Measurements from ENCODE around the gene TMPRSS13. TPM values are rescaled to one million over a fixed set of nuclear protein-coding genes. Genes with fewer than 3 reads are reported as not detected.

TMPRSS13 gene
- total RNA-seq, 1 experiment from 2014 or later, result 53.1 TPM

DNA sequence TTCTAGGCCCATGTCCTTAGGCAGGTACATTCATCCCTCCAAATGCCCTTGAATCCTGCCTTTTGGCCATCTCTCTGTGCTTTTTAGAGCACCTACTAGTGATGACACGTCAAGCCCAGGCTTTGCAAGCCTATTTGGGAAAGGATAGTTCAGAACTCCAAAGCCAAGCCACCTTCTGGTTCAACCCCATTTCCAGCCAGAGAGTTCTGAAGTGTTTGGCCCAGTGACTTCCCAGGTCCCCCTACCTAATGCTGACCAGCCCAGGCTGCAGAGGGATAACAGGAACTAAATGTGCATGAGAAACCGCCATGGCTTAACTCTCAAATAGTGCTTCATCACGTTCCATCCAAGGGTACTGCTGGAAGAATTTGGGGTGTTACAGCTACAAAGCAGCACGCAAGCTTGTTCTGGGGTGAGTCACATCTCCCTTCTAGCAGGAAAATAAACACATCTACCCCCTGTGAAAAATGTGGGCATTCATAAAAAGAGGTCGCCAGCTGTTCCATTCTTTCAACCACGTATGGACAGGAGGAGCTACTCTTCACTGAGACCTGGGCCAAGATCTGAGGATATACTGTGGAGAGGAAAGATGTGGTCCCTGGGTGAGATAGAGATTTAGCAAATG, 50.8 kb downstream of the TMPRSS13 start:
- H3K27me3 ChIP-seq (replicated peaks; ENCODE audit: control insufficient read depth, insufficient read depth, low read length), result peaks cover 17% of the 10 kb centered on the region
- peaks cover 14% of the 10 kb centered on the region; the same call in 1 of the 2 replicates for H3K4me1 ChIP-seq
- ChIA-PET CTCF (interaction anchor here (1.0 to 3.6 kb wide), 3 partner anchors 34 to 452 kb away, joined by 3 to 23 read pairs (median 3); no protein-coding TSS in a partner anchor), POLR2A (no interaction called here)
- peaks cover 57% of the 10 kb centered on the region for H3K27me3 Mint-ChIP-seq (ENCODE audit: insufficient read depth, unreplicated experiment)
- H3K27ac Mint-ChIP-seq (ENCODE audit: unreplicated experiment), result no peak overlapping the region
- no peaks in the 10 kb centered on the region for H3K36me3 ChIP-seq (ENCODE audit: control insufficient read depth, insufficient read depth, low read length)
- H3K9me3 ChIP-seq, result no peaks in the 10 kb centered on the region
- H3K4me1 Mint-ChIP-seq (ENCODE audit: low read depth, unreplicated experiment), result peaks cover 6% of the 10 kb centered on the region
- no TSS peak for BruUV-seq (replicated peaks)
- intact Hi-C loops (cut with micrococcal nuclease; ENCODE audit: unreplicated experiment), result no loop called here
- no peaks in the 10 kb centered on the region for H3K9me3 Mint-ChIP-seq (ENCODE audit: unreplicated experiment)
- H3K4me3 ChIP-seq (ENCODE audit: low read depth, low read length), result no peak overlapping the region
- TF ChIP-seq, protein P1, sequence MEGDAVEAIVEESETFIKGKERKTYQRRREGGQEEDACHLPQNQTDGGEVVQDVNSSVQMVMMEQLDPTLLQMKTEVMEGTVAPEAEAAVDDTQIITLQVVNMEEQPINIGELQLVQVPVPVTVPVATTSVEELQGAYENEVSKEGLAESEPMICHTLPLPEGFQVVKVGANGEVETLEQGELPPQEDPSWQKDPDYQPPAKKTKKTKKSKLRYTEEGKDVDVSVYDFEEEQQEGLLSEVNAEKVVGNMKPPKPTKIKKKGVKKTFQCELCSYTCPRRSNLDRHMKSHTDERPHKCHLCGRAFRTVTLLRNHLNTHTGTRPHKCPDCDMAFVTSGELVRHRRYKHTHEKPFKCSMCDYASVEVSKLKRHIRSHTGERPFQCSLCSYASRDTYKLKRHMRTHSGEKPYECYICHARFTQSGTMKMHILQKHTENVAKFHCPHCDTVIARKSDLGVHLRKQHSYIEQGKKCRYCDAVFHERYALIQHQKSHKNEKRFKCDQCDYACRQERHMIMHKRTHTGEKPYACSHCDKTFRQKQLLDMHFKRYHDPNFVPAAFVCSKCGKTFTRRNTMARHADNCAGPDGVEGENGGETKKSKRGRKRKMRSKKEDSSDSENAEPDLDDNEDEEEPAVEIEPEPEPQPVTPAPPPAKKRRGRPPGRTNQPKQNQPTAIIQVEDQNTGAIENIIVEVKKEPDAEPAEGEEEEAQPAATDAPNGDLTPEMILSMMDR (IDR thresholded peaks at IDR 0.05; ENCODE audit: insufficient read depth in 1 of 2, low read depth in 1 of 2, low read length in 1 of 2, severe bottlenecking in 1 of 2, unreplicated experiment in 1 of 2), result no peak
- DNase-seq, result peak in 1 of 2 experiments; percentile 33
- no peak overlapping the region for H3K4me3 Mint-ChIP-seq (ENCODE audit: unreplicated experiment)
- no peaks in the 10 kb centered on the region for H3K36me3 Mint-ChIP-seq (ENCODE audit: insufficient read depth, unreplicated experiment)

DNA sequence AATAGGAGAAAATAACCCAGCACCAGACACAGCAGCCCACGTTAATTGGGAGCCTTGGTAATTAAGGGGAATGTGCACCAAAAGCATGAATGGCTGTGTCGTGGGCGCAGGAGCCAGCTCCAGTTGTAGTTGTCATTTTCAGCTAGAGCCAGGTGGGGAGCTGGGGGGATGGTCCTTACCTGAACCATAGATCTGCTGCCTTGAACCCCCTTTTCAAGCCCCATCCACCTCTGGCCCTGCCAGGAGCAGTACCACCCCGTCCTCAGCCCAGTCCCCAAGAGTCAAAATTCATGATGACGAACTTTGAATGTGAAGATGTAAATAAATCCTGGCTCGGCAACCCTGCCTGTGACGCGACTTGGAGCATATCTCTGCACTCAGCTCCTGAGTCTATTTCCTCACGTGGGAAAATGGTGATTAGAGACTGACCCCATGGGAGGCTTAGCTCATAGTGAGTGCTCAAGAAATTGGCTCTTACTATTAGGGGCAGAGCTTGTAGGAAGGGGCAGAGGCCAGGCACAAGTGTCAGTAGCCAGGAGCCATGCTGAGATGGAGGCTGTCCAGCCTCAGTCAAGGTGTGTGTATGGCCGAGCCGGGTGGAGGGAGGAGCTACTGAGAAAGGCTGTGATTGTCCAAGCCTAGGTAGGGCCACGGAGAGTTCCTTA, 52.0 kb downstream of the TMPRSS13 start:
- Mint-ChIP-seq H3K36me3 (ENCODE audit: insufficient read depth, unreplicated experiment) (no peaks in the 10 kb centered on the region), H3K27ac (ENCODE audit: unreplicated experiment) (no peak overlapping the region), H3K27me3 (ENCODE audit: insufficient read depth, unreplicated experiment) (peaks cover 58% of the 10 kb centered on the region), H3K4me1 (ENCODE audit: low read depth, unreplicated experiment) (peaks cover 6% of the 10 kb centered on the region), H3K4me3 (ENCODE audit: unreplicated experiment) (peak overlapping the region; percentile 76), H3K9me3 (ENCODE audit: unreplicated experiment) (no peaks in the 10 kb centered on the region)
- CTCF ChIA-PET, result interaction anchor here (1.1 to 3.6 kb wide), 7 partner anchors 30 to 176 kb away, joined by 3 to 23 read pairs (median 4); no protein-coding TSS in a partner anchor
- H3K4me3 ChIP-seq (ENCODE audit: low read depth, low read length), result peak overlapping the region; percentile 51
- intact Hi-C loops (cut with micrococcal nuclease; ENCODE audit: unreplicated experiment), result no loop called here
- BruUV-seq (replicated peaks), result no TSS peak
- no peaks in the 10 kb centered on the region for H3K9me3 ChIP-seq
- H3K36me3 ChIP-seq (ENCODE audit: control insufficient read depth, insufficient read depth, low read length), result no peaks in the 10 kb centered on the region
- H3K27me3 ChIP-seq (replicated peaks; ENCODE audit: control insufficient read depth, insufficient read depth, low read length), result peaks cover 17% of the 10 kb centered on the region
- peak in 1 of 2 experiments; percentile 32 for DNase-seq
- TF ChIP-seq, protein P1 (IDR thresholded peaks at IDR 0.05; ENCODE audit: insufficient read depth in 1 of 2, low read depth in 1 of 2, low read length in 1 of 2, severe bottlenecking in 1 of 2, unreplicated experiment in 1 of 2), result no peak
- POLR2A ChIA-PET, result no interaction called here
- H3K4me1 ChIP-seq, result peaks cover 14% of the 10 kb centered on the region; the same call in 1 of the 2 replicates

DNA sequence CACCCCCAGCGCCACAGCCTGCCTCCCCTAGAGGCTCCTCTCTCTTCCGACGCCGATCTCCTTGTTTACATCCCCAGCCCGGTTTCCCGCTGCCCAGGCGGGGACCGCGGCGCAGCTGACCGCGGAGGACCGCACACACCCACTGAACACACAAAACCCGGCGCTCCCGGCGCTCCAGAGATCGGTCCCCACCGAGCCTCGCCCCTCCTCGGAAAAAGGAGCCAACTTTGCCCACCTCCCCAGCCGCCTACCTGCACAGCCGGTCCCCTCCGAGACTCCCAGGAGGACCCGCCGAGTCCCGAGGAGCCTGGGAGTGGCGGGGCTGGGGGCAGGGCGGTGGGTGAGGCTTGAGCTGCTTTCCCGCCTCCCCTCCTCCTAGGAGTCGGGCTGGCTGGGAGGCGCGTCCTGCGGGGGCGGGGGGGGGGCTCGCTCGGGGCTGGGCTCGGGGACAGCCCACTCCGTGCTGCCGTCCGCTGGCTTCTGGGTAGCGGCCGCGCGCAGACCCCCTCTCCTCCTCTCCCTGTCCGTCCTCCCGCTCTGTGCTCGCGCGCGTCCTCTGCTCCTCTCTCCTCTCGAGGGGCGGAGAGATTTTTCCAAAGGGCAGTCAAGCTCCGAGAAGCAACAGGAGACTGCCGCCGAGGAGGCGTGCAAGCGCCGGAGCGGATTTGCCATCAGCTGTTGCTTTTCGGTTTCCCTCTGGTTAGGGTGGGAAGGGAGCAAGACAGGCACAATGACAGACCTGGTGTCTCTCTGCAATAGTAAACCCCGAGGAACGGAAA, 52.7 kb downstream of the TMPRSS13 start, which contains the start of gene FXYD6:
Gene FXYD6, minus strand, starts transcription at position 318 of the 779 bp plus-strand sequence. CDS start 33,882 bp downstream, outside the sequence.
- intact Hi-C loops (cut with micrococcal nuclease; ENCODE audit: unreplicated experiment), result no loop called here
- Mint-ChIP-seq H3K9me3 (ENCODE audit: unreplicated experiment) (no peaks in the 10 kb centered on the region), H3K4me3 (ENCODE audit: unreplicated experiment) (peak within 1 kb of the TSS; percentile 76), H3K4me1 (ENCODE audit: low read depth, unreplicated experiment) (peaks cover 6% of the 10 kb centered on the region), H3K36me3 (ENCODE audit: insufficient read depth, unreplicated experiment) (no peaks in the 10 kb centered on the region), H3K27ac (ENCODE audit: unreplicated experiment) (no peak within 1 kb of the TSS), H3K27me3 (ENCODE audit: insufficient read depth, unreplicated experiment) (peaks cover 61% of the 10 kb centered on the region)
- DNase-seq, result peak; percentile 41 to 55
- Histone ChIP-seq H3K4me1 (peaks cover 14% of the 10 kb centered on the region; the same call in 1 of the 2 replicates), H3K36me3 (ENCODE audit: control insufficient read depth, insufficient read depth, low read length) (no peaks in the 10 kb centered on the region), H3K9me3 (no peaks in the 10 kb centered on the region), H3K4me3 (ENCODE audit: low read depth, low read length) (peak within 1 kb of the TSS; percentile 51), H3K27me3 (replicated peaks; ENCODE audit: control insufficient read depth, insufficient read depth, low read length) (peaks cover 17% of the 10 kb centered on the region)
- POLR2A ChIA-PET, result interaction anchor here (1.0 kb wide), 1 partner anchor 70 kb away, joined by 7 read pairs; no protein-coding TSS in a partner anchor
- TF ChIP-seq, protein P1 (IDR thresholded peaks at IDR 0.05; ENCODE audit: insufficient read depth in 1 of 2, low read depth in 1 of 2, low read length in 1 of 2, severe bottlenecking in 1 of 2, unreplicated experiment in 1 of 2), result no peak
- CTCF ChIA-PET, result interaction anchor here (0.6 to 3.6 kb wide), 9 partner anchors 31 to 177 kb away, joined by 3 to 23 read pairs (median 4); no protein-coding TSS in a partner anchor
- no TSS peak for BruUV-seq (replicated peaks)

All from Caco-2 (cell line).